ENCODE data around the gene CEP295NL.

The CEP295NL gene

DNA sequence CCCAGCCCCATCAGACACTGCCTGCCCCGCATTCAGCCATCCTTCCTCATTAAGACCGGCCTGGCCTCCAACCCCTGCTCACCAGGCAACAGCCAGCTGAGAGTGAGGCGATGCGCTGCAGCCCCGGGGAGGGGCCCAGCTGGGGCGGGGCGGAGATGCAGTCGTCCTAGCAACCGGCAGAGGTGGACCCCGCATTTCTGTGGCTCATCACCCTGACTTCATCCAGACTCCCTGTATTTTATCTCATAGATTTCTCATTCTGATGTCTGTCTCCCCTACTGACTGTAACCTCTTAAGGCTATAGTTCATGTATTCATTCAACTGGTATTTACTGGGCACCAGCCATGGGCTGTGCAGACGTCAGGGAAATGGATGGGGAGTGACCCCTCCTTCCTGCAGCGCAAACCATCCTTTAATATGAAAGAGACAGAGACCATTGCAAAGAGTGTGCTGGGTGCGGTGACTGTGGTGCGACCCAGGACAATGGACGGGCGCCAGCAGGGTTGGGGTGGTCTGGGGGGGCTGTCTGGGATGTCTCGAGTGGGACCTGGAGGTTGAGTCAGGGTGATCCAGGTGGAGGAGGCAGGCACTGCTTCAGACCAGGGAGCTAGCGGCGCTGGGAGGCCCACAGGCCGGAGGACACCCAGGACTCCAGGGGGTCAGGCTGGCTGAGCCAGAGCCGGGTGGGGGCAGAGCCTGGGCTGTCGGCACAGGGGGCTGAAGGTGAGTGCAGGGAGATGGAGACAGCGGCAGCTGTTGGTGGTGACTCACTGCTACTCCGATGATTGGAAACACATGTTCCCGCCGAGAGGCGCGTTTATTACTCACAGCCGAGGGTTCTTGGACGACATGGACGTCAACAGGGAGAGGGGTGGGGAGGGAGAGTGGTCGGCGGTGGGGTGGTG lies 32.7 kb upstream of the CEP295NL start:
- no peak for DNase-seq
- H3K36me3 Mint-ChIP-seq (ENCODE audit: low read depth): no peaks in the 10 kb centered on the region
- peaks cover 3% of the 10 kb centered on the region for H3K27me3 Mint-ChIP-seq
- H3K4me3 Mint-ChIP-seq: no peak overlapping the region
- peaks cover 11% of the 10 kb centered on the region for H3K4me1 Mint-ChIP-seq (ENCODE audit: low read depth)
- no peak overlapping the region for H3K27ac Mint-ChIP-seq
- no peaks in the 10 kb centered on the region for H3K9me3 Mint-ChIP-seq

DNA sequence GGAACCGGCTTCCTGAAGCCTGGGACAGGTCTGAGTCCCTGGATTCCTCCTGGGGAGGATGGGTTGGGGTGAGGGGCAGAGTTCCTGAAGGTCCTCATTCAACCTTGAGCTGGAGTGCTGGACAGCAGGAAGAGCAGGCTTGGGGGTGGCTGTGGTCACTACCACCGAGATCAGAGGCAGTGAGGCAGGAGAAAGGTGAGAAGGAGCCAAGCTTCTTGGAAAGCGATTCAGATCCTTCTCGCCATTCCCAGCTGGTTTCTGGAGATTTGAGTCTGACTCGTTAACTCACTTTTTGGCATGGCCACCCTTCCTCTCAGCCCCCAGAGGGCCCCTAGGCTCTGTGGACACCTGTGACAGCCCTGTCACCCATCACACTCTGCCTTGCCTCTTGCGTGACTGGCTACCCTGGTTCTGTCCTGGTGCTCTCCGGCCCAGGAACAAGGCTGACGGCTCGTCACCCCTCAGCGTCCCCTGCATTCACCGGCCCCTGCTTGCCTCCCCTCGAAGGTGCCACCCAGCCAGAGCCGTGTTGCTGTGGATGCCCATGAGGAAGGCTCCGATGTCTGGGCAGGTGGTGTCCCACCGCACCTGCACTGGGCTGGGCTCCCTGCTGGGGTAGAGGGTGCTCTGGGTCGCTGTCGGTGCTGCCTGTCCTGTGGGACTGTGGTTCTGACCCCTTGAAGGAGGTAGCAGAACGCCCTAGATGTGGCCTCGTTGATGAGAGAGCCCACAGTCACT lies 31.8 kb upstream of the CEP295NL start:
- no peaks in the 10 kb centered on the region for H3K36me3 Mint-ChIP-seq (ENCODE audit: low read depth)
- no peaks in the 10 kb centered on the region for H3K9me3 Mint-ChIP-seq
- peaks cover 3% of the 10 kb centered on the region for H3K27me3 Mint-ChIP-seq
- no peak overlapping the region for H3K27ac Mint-ChIP-seq
- no peak overlapping the region for H3K4me3 Mint-ChIP-seq
- no peak for DNase-seq
- H3K4me1 Mint-ChIP-seq (ENCODE audit: low read depth): peaks cover 11% of the 10 kb centered on the region

DNA sequence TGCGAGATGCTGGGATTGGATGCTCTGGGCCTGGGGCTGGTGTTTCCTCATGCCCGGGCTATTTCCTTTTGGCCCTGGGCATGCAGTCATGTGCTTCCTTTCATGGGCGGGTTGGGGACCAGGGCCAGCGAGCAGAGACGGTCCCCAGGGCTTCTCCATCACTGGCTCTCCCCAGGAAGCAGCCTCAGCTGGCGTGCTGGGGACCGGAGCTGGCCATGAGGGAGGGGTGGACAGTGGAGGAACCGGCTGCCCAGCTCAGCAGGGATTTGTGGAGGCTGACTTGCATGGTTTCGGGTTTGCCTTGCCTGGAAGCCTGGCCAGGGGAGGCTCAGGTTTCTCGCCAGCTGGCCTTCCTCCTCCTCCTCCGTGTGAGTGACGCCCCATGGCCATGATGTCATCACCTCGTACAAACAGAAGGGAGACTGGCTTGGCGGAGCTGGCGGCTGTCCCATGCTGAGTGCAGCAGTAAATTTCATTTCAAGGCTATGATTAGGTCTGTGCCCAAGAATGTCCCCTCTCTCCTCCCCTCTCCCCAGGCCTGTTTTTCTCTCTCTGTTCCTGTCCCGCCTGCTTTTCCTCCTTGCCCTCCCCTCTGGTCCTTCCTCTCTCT lies 31.1 kb upstream of the CEP295NL start:
- no peak overlapping the region for H3K4me3 Mint-ChIP-seq
- H3K9me3 Mint-ChIP-seq: no peaks in the 10 kb centered on the region
- H3K36me3 Mint-ChIP-seq (ENCODE audit: low read depth): no peaks in the 10 kb centered on the region
- H3K27me3 Mint-ChIP-seq: peaks cover 3% of the 10 kb centered on the region
- no peak for DNase-seq
- no peak overlapping the region for H3K27ac Mint-ChIP-seq
- peaks cover 11% of the 10 kb centered on the region for H3K4me1 Mint-ChIP-seq (ENCODE audit: low read depth)

GRCh38 chr17:78933025-78933958 lies 30.3 kb upstream of the CEP295NL start:
- Mint-ChIP-seq H3K27ac (peak overlapping the region; percentile 64), H3K36me3 (ENCODE audit: low read depth) (no peaks in the 10 kb centered on the region), H3K4me3 (no peak overlapping the region), H3K27me3 (peaks cover 3% of the 10 kb centered on the region), H3K4me1 (ENCODE audit: low read depth) (peaks cover 11% of the 10 kb centered on the region), H3K9me3 (no peaks in the 10 kb centered on the region)
- DNase-seq: peak; percentile 58

DNA sequence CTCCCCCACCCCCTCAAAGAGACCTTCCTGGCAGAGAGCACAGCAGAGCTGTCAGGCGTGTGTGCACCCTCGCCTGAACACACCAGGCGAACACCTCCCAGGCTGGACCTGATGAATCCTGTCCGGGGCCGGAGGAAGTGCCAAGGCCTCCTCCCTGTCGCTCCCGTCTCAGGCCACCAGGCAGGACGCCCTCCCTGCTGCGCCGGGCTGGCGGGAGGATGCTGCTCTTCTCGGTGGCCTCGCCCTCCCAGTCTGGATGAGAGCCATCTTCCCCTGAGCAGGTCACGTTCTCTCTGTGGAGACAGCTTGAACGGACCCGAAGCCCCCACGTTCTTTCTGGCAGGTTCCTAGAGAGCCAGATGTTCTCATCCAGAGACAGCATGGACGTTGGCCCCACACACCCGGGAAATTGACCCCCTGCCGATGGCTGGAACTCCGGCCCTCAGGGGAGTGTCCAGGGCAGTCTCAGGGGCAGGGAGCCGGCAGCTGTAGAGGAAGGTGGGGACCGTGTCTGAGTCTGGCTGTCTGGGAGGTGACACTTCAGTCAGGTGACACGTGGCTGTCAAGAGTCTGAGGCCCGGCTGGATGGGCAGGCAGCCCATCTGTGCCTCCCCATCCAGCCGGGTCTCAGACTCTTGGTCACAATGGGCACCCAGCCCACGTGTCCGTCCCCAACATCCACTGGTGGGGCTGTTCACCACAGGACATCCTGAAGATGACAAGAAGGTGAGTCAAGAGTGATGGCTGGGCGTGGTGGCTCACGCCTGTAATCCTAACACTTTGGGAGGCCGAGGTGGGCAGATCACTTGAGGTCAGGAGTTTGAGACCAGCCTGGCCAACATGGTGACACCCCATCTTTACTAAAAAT lies 27.1 kb upstream of the CEP295NL start:
- H3K9me3 Mint-ChIP-seq: no peaks in the 10 kb centered on the region
- H3K4me3 Mint-ChIP-seq: no peak overlapping the region
- peaks cover 12% of the 10 kb centered on the region for H3K27me3 Mint-ChIP-seq
- H3K4me1 Mint-ChIP-seq (ENCODE audit: low read depth): peaks cover 11% of the 10 kb centered on the region
- H3K27ac Mint-ChIP-seq: no peak overlapping the region
- H3K36me3 Mint-ChIP-seq (ENCODE audit: low read depth): no peaks in the 10 kb centered on the region
- DNase-seq: no peak

DNA sequence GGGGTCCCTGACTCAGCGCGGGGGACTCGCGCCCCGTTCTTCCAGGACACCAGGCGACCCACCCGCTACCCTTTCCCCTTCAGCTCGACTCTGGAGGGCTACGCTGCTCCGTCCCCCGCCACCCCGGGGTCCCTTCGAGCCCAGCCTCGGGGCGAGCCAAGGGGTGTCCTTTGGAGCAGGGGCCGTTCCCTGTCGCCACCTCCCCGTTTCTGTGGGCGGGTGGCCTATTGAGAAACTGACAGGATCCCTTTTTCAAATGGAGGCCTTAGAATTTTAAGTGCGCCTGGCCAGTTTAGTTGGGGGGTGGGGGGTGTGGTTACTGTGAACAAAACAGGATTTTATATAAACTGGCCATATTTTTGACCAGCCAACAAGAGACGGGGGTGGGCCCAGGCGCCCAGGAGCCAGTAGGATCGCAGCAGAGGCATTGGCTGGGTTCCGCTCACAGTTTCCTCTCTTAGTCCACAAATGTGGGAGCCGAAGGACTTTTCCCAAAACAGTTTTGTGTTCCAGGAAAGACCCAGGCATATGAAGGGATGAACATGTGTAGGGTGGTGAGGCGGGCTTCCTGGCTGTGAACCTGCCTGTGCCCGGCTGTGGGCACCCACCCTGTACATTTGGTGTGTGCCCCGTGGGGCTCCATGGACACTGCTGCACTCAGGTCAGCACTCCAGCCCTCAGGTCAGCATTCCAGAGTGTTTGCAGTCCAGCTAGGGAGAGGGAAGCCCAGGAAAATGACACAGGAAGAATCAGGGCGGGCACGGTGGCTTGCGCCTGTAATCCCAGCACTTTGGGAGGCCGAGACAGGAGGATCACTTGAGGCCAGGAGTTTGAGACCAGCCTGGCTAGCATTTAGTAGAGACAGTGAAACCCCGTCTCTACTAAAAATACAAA lies 22.9 kb upstream of the CEP295NL start:
- Mint-ChIP-seq H3K36me3 (ENCODE audit: low read depth) (no peaks in the 10 kb centered on the region), H3K27ac (no peak overlapping the region), H3K27me3 (peaks cover 24% of the 10 kb centered on the region), H3K4me3 (no peak overlapping the region), H3K4me1 (ENCODE audit: low read depth) (peaks cover 13% of the 10 kb centered on the region), H3K9me3 (no peaks in the 10 kb centered on the region)
- DNase-seq: peak; percentile 41

GRCh38 chr17:78925234-78925633 lies 22.2 kb upstream of the CEP295NL start, which contains the start of gene TIMP2:
TIMP2 (minus strand) TSS chr17:78925387; CDS start chr17:78925088, 299 bp downstream.
- Mint-ChIP-seq H3K9me3 (no peaks in the 10 kb centered on the region), H3K4me3 (peak within 1 kb of the TSS; percentile 57), H3K4me1 (ENCODE audit: low read depth) (peaks cover 13% of the 10 kb centered on the region), H3K27me3 (peaks cover 24% of the 10 kb centered on the region), H3K27ac (no peak within 1 kb of the TSS), H3K36me3 (ENCODE audit: low read depth) (no peaks in the 10 kb centered on the region)
- DNase-seq: peak; percentile 74

DNA sequence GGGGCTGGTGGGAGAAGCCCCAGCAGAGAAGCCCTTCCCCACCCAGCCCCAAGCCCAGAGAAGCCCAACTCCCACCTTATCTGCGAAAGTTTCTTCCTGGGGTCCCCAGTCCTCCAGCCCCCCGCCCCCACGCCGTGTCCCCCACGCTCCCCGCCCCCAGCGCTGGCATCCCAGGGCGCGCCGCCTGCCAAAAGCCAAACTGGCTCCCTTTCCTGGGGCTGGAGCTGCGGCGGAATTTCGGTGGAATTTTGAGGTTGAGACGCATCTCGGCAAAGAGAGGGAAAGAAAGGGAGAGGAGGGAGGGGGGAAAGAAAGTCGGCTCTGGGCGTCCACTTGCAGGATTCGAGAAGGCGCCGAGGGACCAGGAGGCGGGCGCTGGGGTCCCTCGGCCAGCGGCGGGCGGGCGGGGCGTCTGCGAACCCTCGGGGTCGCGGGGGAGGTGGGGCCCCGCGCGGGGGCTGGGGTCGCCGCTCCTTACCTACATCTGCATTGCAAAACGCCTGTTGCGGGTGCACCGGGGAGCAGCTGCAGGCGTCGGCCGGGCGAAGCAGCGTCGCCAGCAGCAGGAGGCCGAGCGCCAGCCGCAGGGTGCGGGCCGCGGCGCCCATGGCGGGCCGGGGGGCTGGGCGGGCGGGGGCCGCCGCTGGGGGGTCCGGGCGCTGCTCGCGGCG lies 21.6 kb upstream of the CEP295NL start:
- peak overlapping the region; percentile 29 for H3K4me3 Mint-ChIP-seq
- no peaks in the 10 kb centered on the region for H3K9me3 Mint-ChIP-seq
- peaks cover 13% of the 10 kb centered on the region for H3K4me1 Mint-ChIP-seq (ENCODE audit: low read depth)
- H3K36me3 Mint-ChIP-seq (ENCODE audit: low read depth): no peaks in the 10 kb centered on the region
- peaks cover 24% of the 10 kb centered on the region for H3K27me3 Mint-ChIP-seq
- no peak overlapping the region for H3K27ac Mint-ChIP-seq
- DNase-seq: no peak

DNA sequence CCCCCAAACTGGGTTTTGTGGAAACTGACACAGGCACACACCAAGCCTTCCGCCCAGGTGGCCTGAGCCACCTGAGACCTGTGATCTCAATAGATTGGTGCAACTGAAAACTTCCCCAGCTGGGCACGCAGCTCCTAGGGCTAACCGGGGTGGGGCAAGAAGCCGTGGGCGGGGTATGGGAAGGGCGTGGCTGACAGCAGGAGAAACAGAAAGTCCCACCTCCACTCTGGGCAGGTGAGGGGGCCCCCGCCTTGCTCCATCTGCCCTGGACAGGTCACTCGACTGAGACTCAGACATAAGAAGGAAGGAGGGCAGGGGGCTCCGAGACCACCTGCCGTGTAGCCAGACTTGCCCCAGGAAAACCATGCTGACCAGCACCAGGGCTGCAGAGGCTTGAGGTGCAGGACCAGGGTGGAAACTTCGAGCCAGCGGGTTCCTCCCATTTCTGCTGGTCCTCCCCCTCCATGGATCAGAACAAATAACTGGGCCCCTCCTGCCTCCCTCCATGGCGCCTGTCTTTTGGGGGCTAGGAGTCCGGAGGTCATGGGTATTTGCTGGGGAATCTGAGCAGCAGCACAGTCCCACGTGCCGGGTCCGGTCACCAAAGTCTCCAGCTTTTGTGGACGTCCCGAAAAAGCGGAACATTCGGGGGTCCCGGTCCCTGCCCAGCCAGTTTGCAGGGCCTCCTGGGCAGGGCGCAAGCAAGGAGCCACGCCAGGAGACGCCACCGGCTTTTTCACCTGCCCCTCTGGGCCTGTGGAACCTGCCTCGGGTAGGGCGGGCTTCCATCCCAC lies 20.9 kb upstream of the CEP295NL start:
- H3K4me3 Mint-ChIP-seq: peak overlapping the region; percentile 57
- no peaks in the 10 kb centered on the region for H3K9me3 Mint-ChIP-seq
- no peaks in the 10 kb centered on the region for H3K36me3 Mint-ChIP-seq (ENCODE audit: low read depth)
- peaks cover 24% of the 10 kb centered on the region for H3K27me3 Mint-ChIP-seq
- peaks cover 13% of the 10 kb centered on the region for H3K4me1 Mint-ChIP-seq (ENCODE audit: low read depth)
- DNase-seq: peak; percentile 61
- peak overlapping the region; percentile 57 for H3K27ac Mint-ChIP-seq

DNA sequence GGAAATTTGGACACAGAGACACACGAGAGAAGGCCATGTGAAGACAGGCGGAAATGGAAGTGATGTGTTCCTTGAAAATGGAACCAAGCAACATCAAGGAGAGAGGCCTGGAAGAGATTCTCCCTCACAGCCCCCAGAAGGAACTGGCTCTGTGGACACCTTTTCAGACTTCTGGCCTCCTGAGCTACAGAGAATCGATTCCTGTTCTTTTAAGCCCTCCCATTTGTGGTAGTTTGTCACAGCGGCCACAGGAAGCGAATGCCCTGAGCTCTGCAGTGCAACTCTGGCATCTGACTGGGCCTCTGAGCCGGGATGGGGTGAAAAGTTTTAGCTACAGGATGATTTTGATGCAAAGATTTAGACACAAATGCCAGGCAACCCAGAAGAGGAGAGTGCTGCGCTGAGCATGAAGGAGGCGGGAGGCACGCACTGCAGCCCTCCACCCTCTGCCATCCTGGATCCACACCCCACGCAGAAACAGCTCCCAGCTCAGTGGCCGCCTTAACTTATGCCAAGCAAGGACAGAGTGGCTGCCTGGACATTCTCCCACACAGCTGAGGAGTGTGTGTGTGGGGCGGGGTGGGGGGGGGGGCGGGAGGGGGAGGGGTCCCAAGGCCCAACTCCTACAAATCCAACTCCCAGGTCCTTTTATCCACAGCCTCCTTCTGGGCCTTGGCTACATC lies 20.0 kb upstream of the CEP295NL start:
- H3K36me3 Mint-ChIP-seq (ENCODE audit: low read depth): no peaks in the 10 kb centered on the region
- H3K9me3 Mint-ChIP-seq: no peaks in the 10 kb centered on the region
- no peak for DNase-seq
- H3K27ac Mint-ChIP-seq: no peak overlapping the region
- H3K4me1 Mint-ChIP-seq (ENCODE audit: low read depth): peaks cover 13% of the 10 kb centered on the region
- peaks cover 22% of the 10 kb centered on the region for H3K27me3 Mint-ChIP-seq
- H3K4me3 Mint-ChIP-seq: no peak overlapping the region

DNA sequence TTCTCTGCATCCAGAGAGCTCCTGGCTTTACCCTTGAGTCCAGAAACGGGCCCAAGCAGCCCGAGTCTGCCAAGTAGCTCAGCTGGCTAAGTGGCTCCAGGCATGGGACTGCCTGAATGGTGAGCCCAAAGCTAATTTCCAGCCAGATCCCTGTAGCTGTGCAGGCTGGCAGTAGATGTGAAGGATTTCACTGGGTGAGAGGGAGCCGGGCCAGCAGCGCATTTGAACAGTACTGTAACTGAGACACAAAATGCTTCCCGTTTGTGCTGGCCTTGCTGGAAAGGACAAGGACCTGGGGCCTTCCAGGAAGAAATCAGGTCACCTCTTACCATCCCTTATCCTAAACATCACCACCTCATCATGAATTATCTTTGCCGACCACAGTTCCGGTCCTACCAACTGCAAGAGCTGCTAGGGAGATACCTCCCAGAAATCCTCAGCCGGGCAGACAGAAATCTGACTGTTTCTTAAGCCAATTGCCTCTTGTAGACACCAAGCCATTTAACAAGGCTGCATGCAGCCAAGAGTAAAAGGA lies 18.5 kb upstream of the CEP295NL start:
- no peak overlapping the region for H3K4me3 Mint-ChIP-seq
- H3K4me1 Mint-ChIP-seq (ENCODE audit: low read depth): peaks cover 16% of the 10 kb centered on the region
- H3K27ac Mint-ChIP-seq: no peak overlapping the region
- DNase-seq: no peak
- H3K27me3 Mint-ChIP-seq: peaks cover 18% of the 10 kb centered on the region
- no peaks in the 10 kb centered on the region for H3K9me3 Mint-ChIP-seq
- H3K36me3 Mint-ChIP-seq (ENCODE audit: low read depth): no peaks in the 10 kb centered on the region
